MM.1S (cell line): Measurements from ENCODE around the gene GATA2.
A peak's percentile ranks its signal among the peaks of the same experiment; 100 is the strongest.

Experiments used
- DNase-seq: peaks from one replicate; pipeline ENCODE4 v3.0.0-alpha.2; 2015
- H2AFZ ChIP-seq: fragments of 300-600 bp; sonication (generic); 2 replicates; pipeline ENCODE4 v1.6.0; 2016; ENCODE audit warnings: antibody characterized with exemption, low read length
- H3F3A ChIP-seq: fragments of 300-600 bp; sonication (generic); 2 replicates; pipeline ENCODE4 v1.6.1; 2016; ENCODE audit warnings: mild to moderate bottlenecking, antibody characterized with exemption, low read length, moderate library complexity, mixed read lengths; ENCODE audit not compliant: insufficient read depth
- H3K27ac ChIP-seq: fragments of 300-600 bp; sonication (generic); 2 replicates; pipeline ENCODE4 v1.5.1; 2016; ENCODE audit warnings: mild to moderate bottlenecking, low read length
- H3K27me3 ChIP-seq: fragments of 300-600 bp; sonication (generic); replicated peaks from 2 replicates; pipeline ENCODE4 v1.6.0; 2016; ENCODE audit warnings: low read length; ENCODE audit not compliant: insufficient read depth
- H3K36me3 ChIP-seq: fragments of 300-600 bp; sonication (generic); replicated peaks from 2 replicates; pipeline ENCODE4 v1.6.1; 2016; ENCODE audit warnings: mild to moderate bottlenecking, low read length, mixed read lengths; ENCODE audit not compliant: insufficient read depth
- H3K4me1 ChIP-seq: fragments of 300-600 bp; sonication (generic); 2 replicates; pipeline ENCODE4 v1.6.1; 2016; ENCODE audit warnings: low read length, mixed read lengths
- H3K4me2 ChIP-seq: fragments of 300-600 bp; sonication (generic); 2 replicates; pipeline ENCODE4 v1.6.0; 2016; ENCODE audit warnings: low read depth, low read length
- H3K4me3 ChIP-seq: fragments of 300-600 bp; sonication (generic); 2 replicates; pipeline ENCODE4 v1.5.1; 2016; ENCODE audit warnings: low read length, mixed read lengths
- H3K79me2 ChIP-seq: fragments of 300-600 bp; sonication (generic); 2 replicates; pipeline ENCODE4 v1.6.1; 2016; ENCODE audit warnings: mixed run types, low read length, mixed read lengths
- H3K9ac ChIP-seq: fragments of 300-600 bp; sonication (generic); 2 replicates; pipeline ENCODE4 v1.6.1; 2016; ENCODE audit warnings: low read length, mixed read lengths
- H3K9me2 ChIP-seq: fragments of 300-600 bp; sonication (generic); replicated peaks from 2 replicates; pipeline ENCODE4 v1.6.1; 2016; ENCODE audit warnings: mild to moderate bottlenecking, low read length, mixed read lengths; ENCODE audit not compliant: insufficient read depth
- H3K9me3 ChIP-seq: fragments of 300-600 bp; sonication (generic); replicated peaks from 2 replicates; pipeline ENCODE4 v1.6.1; 2016; ENCODE audit warnings: mild to moderate bottlenecking, low read length, mixed read lengths; ENCODE audit not compliant: insufficient read depth
- H4K20me1 ChIP-seq: fragments of 300-600 bp; sonication (generic); 2 replicates; pipeline ENCODE4 v1.6.1; 2016; ENCODE audit warnings: mild to moderate bottlenecking, low read length, moderate library complexity, mixed read lengths; ENCODE audit not compliant: insufficient read depth
- CTCF ChIP-seq: fragments of 300-600 bp; sonication (generic); IDR thresholded peaks from 2 replicates; pipeline ENCODE4 v1.5.1; 2016; ENCODE audit warnings: antibody characterized with exemption, low read length, mixed read lengths
- EZH2 ChIP-seq: fragments of 300-600 bp; sonication (generic); optimal IDR thresholded peaks from 2 replicates; pipeline ENCODE3; 2017; ENCODE audit warnings: low read depth, mild to moderate bottlenecking, antibody characterized with exemption, low read length, mixed read lengths
- EZH2phosphoT487 ChIP-seq: fragments of 300-600 bp; sonication (generic); IDR thresholded peaks from 2 replicates; pipeline ENCODE4 v1.6.1; 2018; ENCODE audit warnings: antibody characterized with exemption, low read length

Gene GATA2

GRCh38 chr3:128490650-128490914 is 2.4 kb downstream of the GATA2 start:
- no peak for DNase-seq
- Histone ChIP-seq H3K27ac (no peak overlapping the region), H3K4me1 (0 out of 2 replicates have a peak, but pooled peaks cover 4% of the 10 kb centered on the region), H3F3A (no peaks in the 10 kb centered on the region), H4K20me1 (no peaks in the 10 kb centered on the region), H3K9me3 (no peaks in the 10 kb centered on the region), H3K36me3 (no peaks in the 10 kb centered on the region), H3K9ac (no peak overlapping the region), H3K9me2 (no peaks in the 10 kb centered on the region), H3K79me2 (no peaks in the 10 kb centered on the region), H3K27me3 (peaks cover 100% of the 10 kb centered on the region), H3K4me3 (no peak overlapping the region), H2AFZ (no peak overlapping the region), H3K4me2 (no peak overlapping the region)
- TF ChIP-seq CTCF (no peak), EZH2phosphoT487 (peak; percentile 61; the same call in 1 of the 2 replicates), EZH2 (peak; percentile 35)

GRCh38 chr3:128489927-128490649 is 2.9 kb downstream of the GATA2 start:
- no peak for TF ChIP-seq CTCF
- no peak; the same call in 1 of the 2 replicates for TF ChIP-seq EZH2phosphoT487
- TF ChIP-seq EZH2 = peak; percentile 33
- Histone ChIP-seq H4K20me1 (no peaks in the 10 kb centered on the region), H3F3A (no peaks in the 10 kb centered on the region), H3K27ac (no peak overlapping the region), H3K27me3 (peaks cover 100% of the 10 kb centered on the region), H3K9ac (no peak overlapping the region), H3K79me2 (no peaks in the 10 kb centered on the region), H3K36me3 (no peaks in the 10 kb centered on the region), H3K9me2 (no peaks in the 10 kb centered on the region), H3K9me3 (no peaks in the 10 kb centered on the region), H3K4me1 (0 out of 2 replicates have a peak, but pooled peaks cover 4% of the 10 kb centered on the region), H3K4me3 (no peak overlapping the region), H3K4me2 (peak overlapping the region; percentile 79; the same call in 1 of the 2 replicates), H2AFZ (no peak overlapping the region)
- DNase-seq = no peak

- DNase-seq = no peak
- peaks cover 100% of the 10 kb centered on the region for H3K27me3 ChIP-seq
- no peak overlapping the region for H3K4me3 ChIP-seq
- H3K9ac ChIP-seq = no peak overlapping the region
- H3K9me2 ChIP-seq = no peaks in the 10 kb centered on the region
- no peaks in the 10 kb centered on the region for H3K9me3 ChIP-seq
- no peak for TF ChIP-seq EZH2phosphoT487
- no peak for TF ChIP-seq EZH2
- TF ChIP-seq CTCF = no peak
- H3K36me3 ChIP-seq = no peaks in the 10 kb centered on the region
- H2AFZ ChIP-seq = no peak overlapping the region
- 0 out of 2 replicates have a peak, but pooled peaks cover 4% of the 10 kb centered on the region for H3K4me1 ChIP-seq
- H3K27ac ChIP-seq = no peak overlapping the region
- peak overlapping the region; percentile 79; the same call in 1 of the 2 replicates for H3K4me2 ChIP-seq
- no peaks in the 10 kb centered on the region for H3F3A ChIP-seq
- H3K79me2 ChIP-seq = no peaks in the 10 kb centered on the region
- H4K20me1 ChIP-seq = no peaks in the 10 kb centered on the region
Observed at GRCh38 chr3:128489674-128489926, 3.4 kb downstream of the GATA2 start.
